ENCODE measurements around the gene PIK3R6. TPM values are rescaled to one million over a fixed set of nuclear protein-coding genes. Genes with fewer than 3 reads are reported as not detected.

The PIK3R6 gene
- total RNA-seq, 1 donor from 2014 or later: not detected

DNA sequence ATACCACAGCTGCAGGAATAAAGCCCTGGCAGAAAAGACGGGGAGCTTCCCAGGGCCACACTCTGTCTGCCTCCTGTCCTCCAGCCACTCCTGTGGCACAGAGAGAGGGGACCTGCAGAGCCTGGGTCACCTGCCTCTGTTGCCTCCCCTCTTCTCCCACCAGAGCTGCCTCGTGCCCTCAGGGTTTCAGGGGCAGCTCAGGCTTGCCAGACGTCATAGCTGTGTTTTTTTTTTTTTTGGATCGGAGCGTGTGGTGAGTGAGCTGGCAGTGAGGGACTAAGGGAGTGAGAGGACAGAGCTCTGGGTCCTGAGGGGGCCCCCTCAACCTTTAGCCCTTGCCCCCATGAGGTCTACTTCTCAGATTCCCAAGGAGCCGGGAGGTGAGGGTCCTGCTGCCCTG is 2.1 kb downstream of the PIK3R6 start:
- peaks cover 35% of the 10 kb centered on the region for H3K27me3 Mint-ChIP-seq (ENCODE audit: unreplicated experiment)

DNA sequence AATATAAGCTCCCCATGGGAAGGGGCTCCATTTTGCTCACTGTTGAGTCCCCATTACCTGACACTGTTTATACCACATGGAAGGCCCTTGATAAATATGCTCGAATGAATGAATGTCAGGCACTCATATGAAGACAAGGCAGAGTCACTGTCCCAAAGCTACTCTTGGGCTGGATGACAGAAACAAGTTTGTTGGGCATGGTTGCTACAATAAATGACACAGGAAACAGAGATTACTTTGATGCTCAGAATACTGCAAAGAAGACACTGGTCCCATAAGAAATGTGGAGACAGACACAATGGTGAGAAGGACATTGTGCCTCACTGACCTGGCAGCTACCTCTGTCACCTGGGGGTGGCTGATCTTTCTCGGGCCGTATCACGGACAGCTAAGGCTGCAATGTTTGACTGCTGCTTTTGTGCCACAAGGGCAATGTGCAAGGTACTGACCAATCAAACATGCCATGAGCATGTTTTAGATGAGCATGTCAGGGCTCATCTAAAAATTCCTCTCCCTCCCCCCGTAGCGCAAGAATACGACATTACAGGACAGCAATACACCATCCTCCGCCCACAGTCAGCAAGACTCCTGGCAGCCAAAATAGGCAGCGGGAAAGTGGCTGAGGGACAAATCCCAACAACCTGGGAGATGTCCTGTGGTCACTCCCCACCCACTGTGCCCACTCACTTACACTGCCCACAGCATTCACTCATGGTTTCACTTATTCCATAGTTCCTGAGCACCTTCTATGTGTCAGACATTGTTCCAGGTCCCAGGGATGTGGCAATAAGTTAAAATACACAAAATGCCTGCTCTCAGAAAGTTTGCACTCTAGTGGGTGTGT is 5.0 kb downstream of the PIK3R6 start:
- Mint-ChIP-seq H3K9me3 (ENCODE audit: unreplicated experiment) (no peaks in the 10 kb centered on the region), H3K36me3 (ENCODE audit: unreplicated experiment) (no peaks in the 10 kb centered on the region), H3K4me1 (ENCODE audit: unreplicated experiment) (peaks cover 24% of the 10 kb centered on the region), H3K4me3 (ENCODE audit: unreplicated experiment) (no peak overlapping the region), H3K27me3 (ENCODE audit: unreplicated experiment) (peaks cover 7% of the 10 kb centered on the region), H3K27ac (ENCODE audit: unreplicated experiment) (no peak overlapping the region)
- TF ChIP-seq, protein P1, sequence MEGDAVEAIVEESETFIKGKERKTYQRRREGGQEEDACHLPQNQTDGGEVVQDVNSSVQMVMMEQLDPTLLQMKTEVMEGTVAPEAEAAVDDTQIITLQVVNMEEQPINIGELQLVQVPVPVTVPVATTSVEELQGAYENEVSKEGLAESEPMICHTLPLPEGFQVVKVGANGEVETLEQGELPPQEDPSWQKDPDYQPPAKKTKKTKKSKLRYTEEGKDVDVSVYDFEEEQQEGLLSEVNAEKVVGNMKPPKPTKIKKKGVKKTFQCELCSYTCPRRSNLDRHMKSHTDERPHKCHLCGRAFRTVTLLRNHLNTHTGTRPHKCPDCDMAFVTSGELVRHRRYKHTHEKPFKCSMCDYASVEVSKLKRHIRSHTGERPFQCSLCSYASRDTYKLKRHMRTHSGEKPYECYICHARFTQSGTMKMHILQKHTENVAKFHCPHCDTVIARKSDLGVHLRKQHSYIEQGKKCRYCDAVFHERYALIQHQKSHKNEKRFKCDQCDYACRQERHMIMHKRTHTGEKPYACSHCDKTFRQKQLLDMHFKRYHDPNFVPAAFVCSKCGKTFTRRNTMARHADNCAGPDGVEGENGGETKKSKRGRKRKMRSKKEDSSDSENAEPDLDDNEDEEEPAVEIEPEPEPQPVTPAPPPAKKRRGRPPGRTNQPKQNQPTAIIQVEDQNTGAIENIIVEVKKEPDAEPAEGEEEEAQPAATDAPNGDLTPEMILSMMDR (IDR thresholded peaks at IDR 0.05): no peak
- DNase-seq (ENCODE audit: extremely low spot score, unreplicated experiment): no peak

More for the DNA sequence above, 2.1 kb downstream of the PIK3R6 start:
- TF ChIP-seq, protein P1 (IDR thresholded peaks at IDR 0.05): no peak
- Mint-ChIP-seq H3K4me3 (ENCODE audit: unreplicated experiment) (no peak overlapping the region), H3K9me3 (ENCODE audit: unreplicated experiment) (no peaks in the 10 kb centered on the region), H3K4me1 (ENCODE audit: unreplicated experiment) (no peaks in the 10 kb centered on the region), H3K27ac (ENCODE audit: unreplicated experiment) (no peak overlapping the region), H3K36me3 (ENCODE audit: unreplicated experiment) (no peaks in the 10 kb centered on the region)
- no peak for DNase-seq (ENCODE audit: extremely low spot score, unreplicated experiment)

- no peak overlapping the region for H3K4me3 Mint-ChIP-seq (ENCODE audit: unreplicated experiment)
- no peak overlapping the region for H3K27ac Mint-ChIP-seq (ENCODE audit: unreplicated experiment)
- H3K4me1 Mint-ChIP-seq (ENCODE audit: unreplicated experiment): peaks cover 32% of the 10 kb centered on the region
- H3K9me3 Mint-ChIP-seq (ENCODE audit: unreplicated experiment): no peaks in the 10 kb centered on the region
- no peak for DNase-seq (ENCODE audit: extremely low spot score, unreplicated experiment)
- H3K27me3 Mint-ChIP-seq (ENCODE audit: unreplicated experiment): peaks cover 2% of the 10 kb centered on the region
- H3K36me3 Mint-ChIP-seq (ENCODE audit: unreplicated experiment): no peaks in the 10 kb centered on the region
- TF ChIP-seq, protein P1 (IDR thresholded peaks at IDR 0.05): no peak
Observed at GRCh38 chr17:8861495-8862181, 5.8 kb downstream of the PIK3R6 start.

GRCh38 chr17:8859804-8860430 is 7.6 kb downstream of the PIK3R6 start:
- no peak for DNase-seq (ENCODE audit: extremely low spot score, unreplicated experiment)
- Mint-ChIP-seq H3K36me3 (ENCODE audit: unreplicated experiment) (no peaks in the 10 kb centered on the region), H3K9me3 (ENCODE audit: unreplicated experiment) (no peaks in the 10 kb centered on the region), H3K4me1 (ENCODE audit: unreplicated experiment) (peaks cover 36% of the 10 kb centered on the region), H3K27ac (ENCODE audit: unreplicated experiment) (no peak overlapping the region), H3K4me3 (ENCODE audit: unreplicated experiment) (no peak overlapping the region), H3K27me3 (ENCODE audit: unreplicated experiment) (no peaks in the 10 kb centered on the region)
- TF ChIP-seq, protein P1 (IDR thresholded peaks at IDR 0.05): no peak

All from osteocyte (in vitro differentiated cells).